ENCODE results near the gene SSB. TPM values are rescaled to one million over a fixed set of nuclear protein-coding genes. Genes with fewer than 3 reads are reported as not detected.

The SSB gene
- total and polyA plus RNA-seq, 2 experiments from 2014 or later = 90.7 to 235 TPM

GRCh38 chr2:169859423-169859822, 60.8 kb downstream of the SSB start:
- no peaks in the 10 kb centered on the region for H3K9me3 ChIP-seq (ENCODE audit: low read depth)
- TF ChIP-seq CTCF (IDR thresholded peaks at IDR 0.05; ENCODE audit: low read depth, low read length) = no peak
- DNase-seq (ENCODE audit: low read depth in 1 of 2, low spot score in 1 of 2) = no peak
- no peak overlapping the region for H3K4me3 ChIP-seq
- no peaks in the 10 kb centered on the region for H3K27me3 ChIP-seq
- H3K27ac ChIP-seq = no peak overlapping the region
- H3K36me3 ChIP-seq = no peaks in the 10 kb centered on the region
- H3K4me1 ChIP-seq (ENCODE audit: low read depth) = peaks cover 4% of the 10 kb centered on the region

GRCh38 chr2:169860149-169860548, 61.5 kb downstream of the SSB start:
- Histone ChIP-seq H3K27me3 (no peaks in the 10 kb centered on the region), H3K27ac (no peak overlapping the region), H3K9me3 (ENCODE audit: low read depth) (no peaks in the 10 kb centered on the region), H3K4me1 (ENCODE audit: low read depth) (peaks cover 1% of the 10 kb centered on the region), H3K36me3 (no peaks in the 10 kb centered on the region), H3K4me3 (no peak overlapping the region)
- DNase-seq (ENCODE audit: low read depth in 1 of 2, low spot score in 1 of 2) = no peak
- TF ChIP-seq CTCF (IDR thresholded peaks at IDR 0.05; ENCODE audit: low read depth, low read length) = no peak

Other genes with a start within 250 kb of the SSB start
- 27.8 and 41.3 TPM in 2 replicates for gene FASTKD1, start 225.0 kb upstream of the SSB start, total RNA-seq
- 61.4 and 62.4 TPM in 2 replicates for gene FASTKD1, start 225.0 kb upstream of the SSB start, polyA plus RNA-seq
- gene PPIG, start 214.5 kb upstream of the SSB start, total RNA-seq = 17.5 and 24.7 TPM in 2 replicates
- 70.0 and 87.5 TPM in 2 replicates for gene PPIG, start 214.5 kb upstream of the SSB start, polyA plus RNA-seq
- not detected in 2 replicates for gene CFAP210, start 104.5 kb upstream of the SSB start, total RNA-seq
- 0.28 and 0.31 TPM in 2 replicates for gene CFAP210, start 104.5 kb upstream of the SSB start, polyA plus RNA-seq
- gene PHOSPHO2, start 104.4 kb upstream of the SSB start, total RNA-seq = 3.4 and 3.8 TPM in 2 replicates
- gene PHOSPHO2, start 104.4 kb upstream of the SSB start, polyA plus RNA-seq = 3.8 and 7.0 TPM in 2 replicates
- 32.2 and 46.2 TPM in 2 replicates for gene KLHL23, start 65.0 kb upstream of the SSB start, total RNA-seq
- 17.1 and 27.6 TPM in 2 replicates for gene KLHL23, start 65.0 kb upstream of the SSB start, polyA plus RNA-seq
- 46.8 and 56.1 TPM in 2 replicates for gene METTL5, start 26.0 kb downstream of the SSB start, total RNA-seq
- 124 and 156 TPM in 2 replicates for gene METTL5, start 26.0 kb downstream of the SSB start, polyA plus RNA-seq
- 31.8 and 53.1 TPM in 2 replicates for gene UBR3, start 28.6 kb downstream of the SSB start, total RNA-seq
- gene UBR3, start 28.6 kb downstream of the SSB start, polyA plus RNA-seq = 18.7 and 26.1 TPM in 2 replicates

All from cardiac muscle cell (in vitro differentiated cells and primary cell).